Trophoblast cell (in vitro differentiated cells and primary cell): ENCODE results near the gene PPP1R8.
"Not testable (repeated sequence)": the region's sequence is repeated elsewhere in the genome, so short reads cannot be mapped to it uniquely, and the experiment has no call there.

Experiments used
- DNase-seq, 2 donors: peaks; one replicate each; pipeline ENCODE4 v3.0.0-alpha.2; 2016
- H2AFZ ChIP-seq: 2 replicates; pipeline ENCODE4 v1.6.1; 2013; ENCODE audit warnings: low read length, moderate library complexity, mild to moderate bottlenecking; ENCODE audit not compliant: insufficient read depth, poor library complexity
- H2AK5ac ChIP-seq: 2 replicates; pipeline ENCODE4 v1.6.1; 2013; ENCODE audit warnings: mild to moderate bottlenecking, low read length
- H2BK120ac ChIP-seq: 2 replicates; pipeline ENCODE4 v1.6.1; 2013; ENCODE audit warnings: low read length, mild to moderate bottlenecking, moderate library complexity; ENCODE audit not compliant: insufficient read depth, poor library complexity
- H2BK12ac ChIP-seq: 2 replicates; pipeline ENCODE4 v1.6.1; 2013; ENCODE audit warnings: mild to moderate bottlenecking, low read length, moderate library complexity
- H2BK5ac ChIP-seq: 2 replicates; pipeline ENCODE4 v1.6.1; 2013; ENCODE audit warnings: low read length, low read depth, moderate library complexity, mild to moderate bottlenecking; ENCODE audit not compliant: poor library complexity
- H3K14ac ChIP-seq: 2 replicates; pipeline ENCODE4 v1.6.1; 2013; ENCODE audit warnings: mild to moderate bottlenecking, low read length
- H3K18ac ChIP-seq: 2 replicates; pipeline ENCODE4 v1.6.1; 2013; ENCODE audit warnings: mild to moderate bottlenecking, low read length
- H3K23ac ChIP-seq: 2 replicates; pipeline ENCODE4 v1.6.1; 2013; ENCODE audit warnings: low read length
- H3K27ac ChIP-seq: 2 replicates; pipeline ENCODE4 v1.5.1; 2013; ENCODE audit warnings: low read depth, mild to moderate bottlenecking, inconsistent platforms, low read length, moderate library complexity
- H3K27me3 ChIP-seq: 2 replicates; pipeline ENCODE4 v1.6.1; 2013; ENCODE audit warnings: inconsistent platforms, mild to moderate bottlenecking, low read length, moderate library complexity; ENCODE audit not compliant: insufficient read depth
- H3K36me3 ChIP-seq, 2 experiments: 1 replicate in 1 of 2; 2 replicates in 1 of 2; pipeline ENCODE4 v1.6.1; 2013; ENCODE audit warnings: low read length in 2 of 2, mild to moderate bottlenecking in 2 of 2, moderate library complexity in 1 of 2; ENCODE audit not compliant: insufficient read depth in 2 of 2, control insufficient read depth in 1 of 2
- H3K4ac ChIP-seq: 2 replicates; pipeline ENCODE4 v1.6.1; 2013; ENCODE audit warnings: low read depth, mild to moderate bottlenecking, low read length, moderate library complexity
- H3K4me1 ChIP-seq, 2 experiments: 1 replicate in 1 of 2; 2 replicates in 1 of 2; pipeline ENCODE4 v1.6.1; 2013; ENCODE audit warnings: low read length in 2 of 2, mild to moderate bottlenecking in 2 of 2, moderate library complexity in 1 of 2; ENCODE audit not compliant: insufficient read depth in 2 of 2, control insufficient read depth in 1 of 2
- H3K4me2 ChIP-seq: 2 replicates; pipeline ENCODE4 v1.6.1; 2013; ENCODE audit warnings: inconsistent platforms, mild to moderate bottlenecking, low read length, moderate library complexity
- H3K4me3 ChIP-seq: 2 replicates; pipeline ENCODE4 v1.5.1; 2013; ENCODE audit warnings: mild to moderate bottlenecking, low read depth, low read length, inconsistent platforms
- H3K79me1 ChIP-seq: one replicate; pipeline ENCODE4 v1.6.1; 2013; ENCODE audit warnings: low read length
- H3K79me2 ChIP-seq: 2 replicates; pipeline ENCODE4 v1.6.1; 2013; ENCODE audit warnings: low read length, mild to moderate bottlenecking; ENCODE audit not compliant: control insufficient read depth, insufficient read depth, poor library complexity
- H3K9ac ChIP-seq: 2 replicates; pipeline ENCODE4 v1.6.1; 2013; ENCODE audit warnings: mild to moderate bottlenecking, low read length
- H3K9me3 ChIP-seq: 2 replicates; pipeline ENCODE4 v1.6.1; 2013; ENCODE audit warnings: low read depth, mild to moderate bottlenecking, control low read depth, inconsistent platforms, low read length; ENCODE audit not compliant: insufficient read depth
- H4K12ac ChIP-seq: 2 replicates; pipeline ENCODE4 v1.6.1; 2013; ENCODE audit warnings: low read depth, mild to moderate bottlenecking, low read length, moderate library complexity
- H4K8ac ChIP-seq: 2 replicates; pipeline ENCODE4 v1.6.1; 2013; ENCODE audit warnings: low read depth, mild to moderate bottlenecking, low read length, moderate library complexity
- H4K91ac ChIP-seq: one replicate; pipeline ENCODE4 v1.6.1; 2013; ENCODE audit warnings: low read depth, mild to moderate bottlenecking, low read length, moderate library complexity
- WGBS: extraction: QIAGEN DNeasy Blood & Tissue Kit; methylation state at CpG from one replicate; pipeline ENCODE4 v1.1.7; 2013; ENCODE audit warnings: missing lambda C conversion rate; ENCODE audit not compliant: insufficient read length, insufficient coverage; ENCODE audit errors: extremely low coverage; 5-methylcytosine and 5-hydroxymethylcytosine counted together

Gene PPP1R8

GRCh38 chr1:27787895-27788294, 42.7 kb upstream of the PPP1R8 start:
- Histone ChIP-seq H3K18ac (no peak overlapping the region), H3K9me3 (no peaks in the 10 kb centered on the region), H2AK5ac (no peak overlapping the region), H3K9ac (no peak overlapping the region), H3K79me2 (no peaks in the 10 kb centered on the region), H3K27me3 (no peaks in the 10 kb centered on the region), H4K8ac (no peak overlapping the region), H3K14ac (no peak overlapping the region), H3K27ac (no peak overlapping the region), H2BK5ac (no peak overlapping the region), H3K4me2 (no peak overlapping the region), H3K4me3 (no peak overlapping the region), H3K79me1 (peaks cover 2% of the 10 kb centered on the region), H3K36me3 (peaks cover 3 to 7% of the 10 kb centered on the region in 2 experiments), H4K12ac (no peak overlapping the region), H2BK120ac (no peak overlapping the region), H4K91ac (no peak overlapping the region), H2BK12ac (no peak overlapping the region), H3K4me1 (peaks cover 3 to 5% of the 10 kb centered on the region in 2 experiments), H3K23ac (no peak overlapping the region), H2AFZ (no peak overlapping the region), H3K4ac (no peak overlapping the region)
- no peak for DNase-seq

- WGBS: no CpG with 5 or more reads among the region's 4 CpGs
- Histone ChIP-seq H2BK12ac (no peak overlapping the region), H3K9ac (no peak overlapping the region)
These were observed 41.0 kb upstream of the PPP1R8 start for GRCh38 chr1:27789540-27790041.

GRCh38 chr1:27790270-27790669, 40.3 kb upstream of the PPP1R8 start:
- H3K18ac ChIP-seq, H2BK120ac ChIP-seq, H2BK5ac ChIP-seq, H3K27ac ChIP-seq, H3K4me3 ChIP-seq, H4K8ac ChIP-seq, H2AK5ac ChIP-seq, H3K27me3 ChIP-seq, H3K14ac ChIP-seq, H3K9me3 ChIP-seq, H3K9ac ChIP-seq, H4K12ac ChIP-seq, H3K4me2 ChIP-seq, H2AFZ ChIP-seq, H3K23ac ChIP-seq, H3K4me1 ChIP-seq, H2BK12ac ChIP-seq, H3K79me2 ChIP-seq, H3K4ac ChIP-seq, H4K91ac ChIP-seq, H3K79me1 ChIP-seq, DNase-seq: not testable (repeated sequence)
- WGBS: no CpG with 5 or more reads among the region's 3 CpGs
- H3K36me3 ChIP-seq: peaks cover 8 to 15% of the 10 kb centered on the region in 2 experiments

More at GRCh38 chr1:27789540-27790041, 41.0 kb upstream of the PPP1R8 start:
- Histone ChIP-seq H3K79me2 (no peaks in the 10 kb centered on the region), H3K4me3 (no peak overlapping the region), H2AK5ac (no peak overlapping the region), H3K9me3 (no peaks in the 10 kb centered on the region), H3K4me1 (peaks cover 2 to 3% of the 10 kb centered on the region in 2 experiments), H4K8ac (no peak overlapping the region), H3K27me3 (no peaks in the 10 kb centered on the region), H2BK5ac (no peak overlapping the region), H3K27ac (no peak overlapping the region), H3K18ac (no peak overlapping the region), H3K36me3 (peaks cover 7 to 12% of the 10 kb centered on the region in 2 experiments), H3K4me2 (no peak overlapping the region), H3K79me1 (peaks cover 2% of the 10 kb centered on the region), H3K14ac (no peak overlapping the region), H3K23ac (no peak overlapping the region), H4K91ac (no peak overlapping the region), H4K12ac (no peak overlapping the region), H2AFZ (no peak overlapping the region), H3K4ac (no peak overlapping the region), H2BK120ac (no peak overlapping the region)
- no peak for DNase-seq

GRCh38 chr1:27795601-27796000, 35.0 kb upstream of the PPP1R8 start:
- Histone ChIP-seq H3K4me1 (no peaks in the 10 kb centered on the region), H3K4ac (no peak overlapping the region), H2BK5ac (no peak overlapping the region), H3K79me1 (no peaks in the 10 kb centered on the region), H2AK5ac (no peak overlapping the region), H3K36me3 (peaks cover 24% of the 10 kb centered on the region in 2 experiments), H3K4me3 (no peak overlapping the region), H3K9me3 (no peaks in the 10 kb centered on the region), H4K12ac (no peak overlapping the region), H2BK120ac (no peak overlapping the region), H3K27me3 (no peaks in the 10 kb centered on the region), H3K79me2 (no peaks in the 10 kb centered on the region), H2AFZ (no peak overlapping the region), H3K14ac (no peak overlapping the region), H3K27ac (no peak overlapping the region), H4K8ac (no peak overlapping the region), H2BK12ac (no peak overlapping the region), H4K91ac (no peak overlapping the region), H3K9ac (no peak overlapping the region), H3K18ac (no peak overlapping the region), H3K4me2 (no peak overlapping the region), H3K23ac (no peak overlapping the region)
- no peak for DNase-seq
- no CpG with 5 or more reads among the region's 1 CpG for WGBS
